GM12872 (cell line): ENCODE data around the gene CCDC97.

Experiments used
- CTCF ChIP-seq: IDR thresholded peaks from 3 replicates; pipeline ENCODE4 v1.5.1; 2011; ENCODE audit warnings: low read depth, mild to moderate bottlenecking, low read length, moderate library complexity; ENCODE audit not compliant: insufficient read depth

CCDC97 gene

GRCh38 chr19:41269055-41269454 lies 40.9 kb upstream of the CCDC97 start:
- TF ChIP-seq CTCF = no peak

- TF ChIP-seq CTCF = no peak
Observed at GRCh38 chr19:41269571-41269970, 40.4 kb upstream of the CCDC97 start.

- TF ChIP-seq CTCF = no peak
Observed at GRCh38 chr19:41273076-41273475, 36.9 kb upstream of the CCDC97 start.

- TF ChIP-seq CTCF = no peak
Observed at GRCh38 chr19:41274802-41275201, 35.2 kb upstream of the CCDC97 start.

- TF ChIP-seq CTCF = no peak
Observed at GRCh38 chr19:41276231-41276630, 33.7 kb upstream of the CCDC97 start.

- TF ChIP-seq CTCF = no peak
Observed at GRCh38 chr19:41278478-41278877, 31.5 kb upstream of the CCDC97 start.

GRCh38 chr19:41288673-41289530 lies 21.1 kb upstream of the CCDC97 start:
- no peak for TF ChIP-seq CTCF
